Fibroblast of lung (primary cell): ENCODE measurements around the gene ANKRA2.

Experiments
- EZH2 ChIP-seq: IDR thresholded peaks from 2 replicates; pipeline ENCODE4 v1.5.1; 2012; ENCODE audit warnings: low read length, control low read depth, mild to moderate bottlenecking; ENCODE audit errors: missing control alignments
- TF ChIP-seq, protein P1 (sequence below), 2 donors: IDR thresholded peaks in 1 of 2; conservative IDR thresholded peaks in 1 of 2; 1 replicate in 1 of 2; 2 replicates in 1 of 2; pipeline ENCODE4 v1.5.1; 2011 to 2012; ENCODE audit warnings: low read length in 2 of 2, control low read depth in 1 of 2, inconsistent platforms in 1 of 2, low read depth in 1 of 2, mild to moderate bottlenecking in 1 of 2

DNA sequence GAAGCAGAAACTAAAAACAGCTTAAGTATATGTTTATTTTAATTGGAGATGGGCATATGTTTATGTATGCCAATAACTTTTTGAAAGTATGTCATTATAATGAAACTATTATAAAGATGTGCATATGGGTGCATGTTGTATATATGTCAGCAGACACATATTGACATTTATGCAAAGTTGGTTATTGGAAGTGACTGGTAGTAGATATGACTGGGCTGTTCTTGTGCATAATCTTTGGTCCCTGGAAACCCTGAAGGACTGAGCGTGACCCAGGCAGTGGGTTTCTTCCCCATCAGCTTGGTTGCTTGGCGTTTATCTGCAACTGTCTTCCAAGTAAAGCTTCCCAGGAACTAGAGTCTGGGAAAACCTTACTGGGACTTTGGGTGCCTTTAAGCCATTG, 25.7 kb downstream of the ANKRA2 start:
- TF ChIP-seq, protein P1, sequence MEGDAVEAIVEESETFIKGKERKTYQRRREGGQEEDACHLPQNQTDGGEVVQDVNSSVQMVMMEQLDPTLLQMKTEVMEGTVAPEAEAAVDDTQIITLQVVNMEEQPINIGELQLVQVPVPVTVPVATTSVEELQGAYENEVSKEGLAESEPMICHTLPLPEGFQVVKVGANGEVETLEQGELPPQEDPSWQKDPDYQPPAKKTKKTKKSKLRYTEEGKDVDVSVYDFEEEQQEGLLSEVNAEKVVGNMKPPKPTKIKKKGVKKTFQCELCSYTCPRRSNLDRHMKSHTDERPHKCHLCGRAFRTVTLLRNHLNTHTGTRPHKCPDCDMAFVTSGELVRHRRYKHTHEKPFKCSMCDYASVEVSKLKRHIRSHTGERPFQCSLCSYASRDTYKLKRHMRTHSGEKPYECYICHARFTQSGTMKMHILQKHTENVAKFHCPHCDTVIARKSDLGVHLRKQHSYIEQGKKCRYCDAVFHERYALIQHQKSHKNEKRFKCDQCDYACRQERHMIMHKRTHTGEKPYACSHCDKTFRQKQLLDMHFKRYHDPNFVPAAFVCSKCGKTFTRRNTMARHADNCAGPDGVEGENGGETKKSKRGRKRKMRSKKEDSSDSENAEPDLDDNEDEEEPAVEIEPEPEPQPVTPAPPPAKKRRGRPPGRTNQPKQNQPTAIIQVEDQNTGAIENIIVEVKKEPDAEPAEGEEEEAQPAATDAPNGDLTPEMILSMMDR (conservative IDR thresholded peaks at IDR 0.05 in 1 of 2, IDR thresholded peaks at IDR 0.05 in 1 of 2; ENCODE audit: low read depth in 1 of 2, low read length in 2 of 2), result no peak
- TF ChIP-seq EZH2, result no peak
